SK-N-SH (cell line): ENCODE data around the gene GZMH. TPM values are rescaled to one million over a fixed set of nuclear protein-coding genes. Genes with fewer than 3 reads are reported as not detected.

Source experiments
- CTCF ChIA-PET: fragments of 300-600, 350-600 bp; formaldehyde crosslinking; extraction: SDS; loops from one replicate; lab custom pipeline; 2021; lab: Yijun Ruan, JAX
- POLR2A ChIA-PET: fragments of 350-600 bp; sonication (Branson Sonifier 250); formaldehyde crosslinking; extraction: SDS; loops from one replicate; lab custom pipeline; 2020; ENCODE audit warnings: antibody characterized with exemption, inconsistent platforms; lab: Yijun Ruan, JAX
- DNase-seq: peaks from one replicate; pipeline ENCODE4 v3.0.0; 2012
- H2AFZ ChIP-seq: fragments of 200-600 bp; sonication (generic); 2 replicates; pipeline ENCODE4 v1.8.1; 2016; ENCODE audit warnings: antibody characterized with exemption, mild to moderate bottlenecking, low read depth
- H3F3A ChIP-seq: fragments of 200-600 bp; sonication (generic); replicated peaks from 2 replicates; pipeline ENCODE3; 2016; ENCODE audit warnings: antibody characterized with exemption, mild to moderate bottlenecking; ENCODE audit not compliant: insufficient read depth
- H3K27ac ChIP-seq, 2 experiments: fragments of 200-500 bp in 1 of 2; fragments of 200-600 bp in 1 of 2; sonication (Bioruptor generic) in 1 of 2; sonication (generic), shearing (Covaris generic) in 1 of 2; 2 replicates each; pipeline versions ENCODE4 v1.5.1 to v1.6.1; 2014 to 2016; ENCODE audit warnings: low read depth in 2 of 2, inconsistent platforms in 1 of 2, low read length in 1 of 2, mild to moderate bottlenecking in 1 of 2, mixed read lengths in 1 of 2
- H3K27me3 ChIP-seq: fragments of 200-600 bp; sonication (generic), shearing (Covaris generic); 2 replicates; pipeline ENCODE4 v1.6.1; 2016; ENCODE audit warnings: mixed run types; ENCODE audit not compliant: insufficient read depth
- H3K36me3 ChIP-seq, 2 experiments: fragments of 200-500 bp in 1 of 2; fragments of 200-600 bp in 1 of 2; sonication (Bioruptor generic) in 1 of 2; sonication (generic) in 1 of 2; replicated peaks in 1 of 2; 2 replicates each; pipeline versions ENCODE3 to v1.5.1; 2014 to 2016; ENCODE audit warnings: low read length in 1 of 2, mild to moderate bottlenecking in 1 of 2; ENCODE audit not compliant: insufficient read depth in 2 of 2, control insufficient read depth in 1 of 2
- H3K4me1 ChIP-seq, 2 experiments: fragments of 200-500 bp in 1 of 2; fragments of 200-600 bp in 1 of 2; sonication (Bioruptor generic) in 1 of 2; sonication (generic), shearing (Covaris generic) in 1 of 2; 2 replicates each; pipeline versions ENCODE4 v1.5.1 to v1.6.1; 2014 to 2016; ENCODE audit warnings: low read depth in 1 of 2, low read length in 1 of 2, mixed run types in 1 of 2; ENCODE audit not compliant: insufficient read depth in 2 of 2, control insufficient read depth in 1 of 2
- H3K4me2 ChIP-seq: fragments of 200-600 bp; sonication (generic), shearing (Covaris generic); 2 replicates; pipeline ENCODE4 v1.6.1; 2017; ENCODE audit warnings: mixed run types
- H3K4me3 ChIP-seq, 2 experiments: fragments of 200-500 bp in 1 of 2; fragments of 200-600 bp in 1 of 2; sonication (Bioruptor generic) in 1 of 2; sonication (generic), shearing (Covaris generic) in 1 of 2; 2 replicates each; pipeline versions ENCODE4 v1.5.1 to v1.8.1; 2014 to 2016; ENCODE audit warnings: low read depth in 2 of 2, inconsistent platforms in 1 of 2, low read length in 1 of 2, mild to moderate bottlenecking in 1 of 2, mixed read lengths in 1 of 2, moderate library complexity in 1 of 2
- H3K79me2 ChIP-seq: fragments of 200-600 bp; sonication (generic); 2 replicates; pipeline ENCODE4 v1.8.1; 2017; ENCODE audit warnings: mild to moderate bottlenecking; ENCODE audit not compliant: insufficient read depth
- H3K9ac ChIP-seq: fragments of 200-600 bp; sonication (generic); 2 replicates; pipeline ENCODE4 v1.6.1; 2017; ENCODE audit warnings: mixed run types
- H3K9me2 ChIP-seq: fragments of 200-600 bp; sonication (generic); 2 replicates; pipeline ENCODE4 v1.6.1; 2017; ENCODE audit warnings: mixed run types
- H3K9me3 ChIP-seq: fragments of 200-600 bp; sonication (generic); 2 replicates; pipeline ENCODE4 v1.6.1; 2017; ENCODE audit warnings: mixed run types, mild to moderate bottlenecking, moderate library complexity
- H4K20me1 ChIP-seq: fragments of 200-600 bp; sonication (generic); 2 replicates; pipeline ENCODE4 v1.6.1; 2017; ENCODE audit warnings: mild to moderate bottlenecking, mixed run types; ENCODE audit not compliant: insufficient read depth
- EZH2phosphoT487 ChIP-seq: fragments of 200-600 bp; sonication (generic); IDR thresholded peaks from 2 replicates; pipeline ENCODE4 v1.6.1; 2017; ENCODE audit warnings: low read depth, mixed run types, mild to moderate bottlenecking, antibody characterized with exemption, moderate library complexity, borderline replicate concordance
- IRF3 ChIP-seq: fragments of 150-350 bp; IDR thresholded peaks from 2 replicates; pipeline ENCODE4 v1.6.1; 2016; ENCODE audit warnings: mild to moderate bottlenecking, low read depth, low read length
- MAX ChIP-seq: IDR thresholded peaks from 2 replicates; pipeline ENCODE4 v1.4.0; 2012; ENCODE audit warnings: low read depth
- NFIC ChIP-seq: IDR thresholded peaks from 2 replicates; pipeline ENCODE4 v1.4.0; 2012; ENCODE audit warnings: borderline replicate concordance
- PBX3 ChIP-seq: IDR thresholded peaks from 2 replicates; pipeline ENCODE4; 2012
- SMC3 ChIP-seq: IDR thresholded peaks from 2 replicates; pipeline ENCODE4 v1.6.1; 2012; ENCODE audit warnings: low read depth, low read length, improper control_type of control experiment
- TEAD4 ChIP-seq: IDR thresholded peaks from 2 replicates; pipeline ENCODE4 v1.4.0; 2012; ENCODE audit warnings: mild to moderate bottlenecking, borderline replicate concordance; ENCODE audit not compliant: insufficient read depth
- YY1 ChIP-seq: IDR thresholded peaks from 2 replicates; pipeline ENCODE4 v1.4.0; 2012; ENCODE audit warnings: low read depth, mild to moderate bottlenecking
- WGBS: methylation state at CpG from one replicate; pipeline ENCODE4 v1.1.6; 2017; ENCODE audit warnings: low lambda C conversion rate; 5-methylcytosine and 5-hydroxymethylcytosine counted together
- polyA plus RNA-seq, 3 experiments: library from polyadenylated mRNA; depleted of rRNA; stranded (reverse); fragments of >200 nt; gene quantifications; 2 replicates each; pipeline ENCODE4 v1.2.3, GENCODE V29; 2012
- TF ChIP-seq, protein P1 (sequence below): fragments of 150-350 bp; IDR thresholded peaks from 2 replicates; pipeline ENCODE4 v1.6.1; 2017; ENCODE audit warnings: antibody characterized with exemption, low read length, low read depth, borderline replicate concordance

Gene GZMH
- polyA plus RNA-seq, 1 of the 3 experiments (the other 2 are of a cell fraction), result not detected

DNA sequence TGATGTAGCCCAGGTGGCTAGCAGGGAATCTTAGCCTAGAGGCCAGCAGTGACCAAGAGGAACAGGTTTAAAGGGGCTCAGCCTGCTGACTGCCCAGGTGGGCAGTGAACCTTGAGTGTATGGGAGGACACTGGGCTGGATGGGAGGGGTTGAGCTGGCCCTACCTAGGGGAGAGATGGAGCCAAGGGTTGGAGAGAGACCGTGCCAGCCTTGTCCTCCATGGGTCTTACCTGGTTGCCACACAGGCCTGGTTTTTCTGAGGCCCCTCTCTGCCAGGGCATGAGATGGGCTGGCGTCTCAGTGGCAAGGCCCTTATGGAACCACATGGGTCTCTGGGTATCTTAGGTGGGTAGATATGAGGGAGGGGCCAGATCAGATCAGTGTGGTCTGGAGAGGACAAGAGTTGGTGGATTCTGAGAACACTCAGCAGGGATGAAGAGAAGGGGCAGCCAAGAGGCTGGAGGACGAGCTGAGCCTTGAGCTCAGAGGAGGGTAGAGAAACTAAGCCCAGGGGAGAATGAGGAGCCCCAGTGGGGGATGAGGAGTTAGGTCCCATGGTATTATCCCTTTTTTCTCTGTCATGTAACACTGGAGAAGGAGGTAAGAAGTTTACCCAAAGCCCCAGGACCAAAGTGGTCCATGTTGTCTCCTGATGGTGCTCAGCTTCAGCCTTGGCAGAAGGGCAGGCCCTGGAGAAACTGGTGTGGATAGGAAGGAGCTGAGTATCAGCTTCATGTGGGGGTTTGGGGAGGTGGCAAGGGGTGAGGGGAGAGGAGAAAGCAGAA lies 20.8 kb upstream of the GZMH start:
- Histone ChIP-seq H3K79me2 (no peaks in the 10 kb centered on the region), H3K4me3 (no peak overlapping the region), H3K27ac (no peak overlapping the region), H3K36me3 (no peaks in the 10 kb centered on the region), H4K20me1 (no peaks in the 10 kb centered on the region), H3K9me3 (no peaks in the 10 kb centered on the region), H3K9ac (no peak overlapping the region), H2AFZ (no peak overlapping the region), H3F3A (no peaks in the 10 kb centered on the region), H3K27me3 (no peaks in the 10 kb centered on the region; the same call in 1 of the 2 replicates), H3K9me2 (no peaks in the 10 kb centered on the region), H3K4me1 (no peaks in the 10 kb centered on the region), H3K4me2 (no peak overlapping the region)
- ChIA-PET POLR2A (no interaction called here), CTCF (no interaction called here)
- DNase-seq, result no peak
- TF ChIP-seq NFIC, result no peak
- no peak for TF ChIP-seq EZH2phosphoT487
- TF ChIP-seq, protein P1, sequence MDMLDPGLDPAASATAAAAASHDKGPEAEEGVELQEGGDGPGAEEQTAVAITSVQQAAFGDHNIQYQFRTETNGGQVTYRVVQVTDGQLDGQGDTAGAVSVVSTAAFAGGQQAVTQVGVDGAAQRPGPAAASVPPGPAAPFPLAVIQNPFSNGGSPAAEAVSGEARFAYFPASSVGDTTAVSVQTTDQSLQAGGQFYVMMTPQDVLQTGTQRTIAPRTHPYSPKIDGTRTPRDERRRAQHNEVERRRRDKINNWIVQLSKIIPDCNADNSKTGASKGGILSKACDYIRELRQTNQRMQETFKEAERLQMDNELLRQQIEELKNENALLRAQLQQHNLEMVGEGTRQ, result no peak
- TF ChIP-seq YY1, result no peak
- WGBS, result 0% methylated on average over 2 of the region's 3 CpGs

- H3K27ac ChIP-seq, result no peak overlapping the region
- no peak overlapping the region for H3K4me2 ChIP-seq
- POLR2A ChIA-PET, result no interaction called here
- no peaks in the 10 kb centered on the region for H3K79me2 ChIP-seq
- H3K4me1 ChIP-seq, result no peaks in the 10 kb centered on the region
- no peaks in the 10 kb centered on the region for H3K36me3 ChIP-seq
- H3K9ac ChIP-seq, result no peak overlapping the region
- no peaks in the 10 kb centered on the region for H3K9me3 ChIP-seq
- TF ChIP-seq IRF3 (no peak), MAX (no peak), TEAD4 (no peak), PBX3 (no peak), SMC3 (no peak)
- CTCF ChIA-PET, result no interaction called here
- no peak overlapping the region for H2AFZ ChIP-seq
- no peak for DNase-seq
- H4K20me1 ChIP-seq, result no peaks in the 10 kb centered on the region
- H3K9me2 ChIP-seq, result no peaks in the 10 kb centered on the region
- WGBS, result 2% methylated on average over 6 of the region's 6 CpGs
- no peaks in the 10 kb centered on the region for H3F3A ChIP-seq
- no peaks in the 10 kb centered on the region; the same call in 1 of the 2 replicates for H3K27me3 ChIP-seq
- no peak overlapping the region for H3K4me3 ChIP-seq
Observed at GRCh38 chr14:24629521-24629920, 20.0 kb upstream of the GZMH start.
